Naive B cell (primary cell): ENCODE data around the gene CDC42BPB. TPM values are rescaled to one million over a fixed set of nuclear protein-coding genes. Genes with fewer than 3 reads are reported as not detected.

ENCODE experiments used
- ATAC-seq, 2 donors: fragments of 150-1000 bp; cut with Tn5 transposase; 2 replicates each; pipeline ENCODE4 v1.10.0; 2021; ENCODE audit warnings: low read depth in 2 of 2, mild to moderate bottlenecking in 2 of 2, moderate library complexity in 2 of 2
- DNase-seq: peaks from one replicate; pipeline ENCODE4 v3.0.0; 2022
- H3K27ac Mint-ChIP-seq, 6 donors: one replicate each; pipeline ENCODE4 v1.8.0; 2020 to 2022; ENCODE audit warnings: mild to moderate bottlenecking in 6 of 6, mixed read lengths in 6 of 6, moderate library complexity in 5 of 6, inconsistent platforms in 2 of 6
- H3K27me3 Mint-ChIP-seq, 3 donors: one replicate each; pipeline ENCODE4 v1.8.0; 2021 to 2022; ENCODE audit warnings: mixed read lengths in 3 of 3, mild to moderate bottlenecking in 1 of 3
- H3K36me3 Mint-ChIP-seq, 2 donors: one replicate each; pipeline ENCODE4 v1.8.0; 2020 to 2022; ENCODE audit warnings: mixed read lengths in 2 of 2, inconsistent platforms in 1 of 2, mild to moderate bottlenecking in 1 of 2
- H3K4me1 Mint-ChIP-seq, 3 donors: one replicate each; pipeline ENCODE4 v1.8.0; 2020 to 2022; ENCODE audit warnings: mixed read lengths in 3 of 3, inconsistent platforms in 1 of 3, mild to moderate bottlenecking in 1 of 3, moderate library complexity in 1 of 3
- H3K4me3 Mint-ChIP-seq, 8 donors: one replicate each; pipeline ENCODE4 v1.8.0; 2020 to 2022; ENCODE audit warnings: mild to moderate bottlenecking in 8 of 8, mixed read lengths in 8 of 8, moderate library complexity in 8 of 8, inconsistent platforms in 2 of 8
- H3K9me3 Mint-ChIP-seq, 7 donors: one replicate each; pipeline ENCODE4 v1.8.0; 2020 to 2022; ENCODE audit warnings: mixed read lengths in 7 of 7, mild to moderate bottlenecking in 5 of 7, inconsistent platforms in 2 of 7, moderate library complexity in 1 of 7
- polyA plus RNA-seq, 6 donors: library from polyadenylated mRNA; unstranded; fragments of 300-500 nt; fragmentation: Illumina TruSeq; gene quantifications; one replicate each; pipeline ENCODE4 v1.2.3, GENCODE V29; 2021; ENCODE audit warnings: low read depth in 6 of 6

CDC42BPB gene
- polyA plus RNA-seq, 6 donors from 2014 or later: 0.81 to 2.7 (median 0.97) TPM; not detected in 1

DNA sequence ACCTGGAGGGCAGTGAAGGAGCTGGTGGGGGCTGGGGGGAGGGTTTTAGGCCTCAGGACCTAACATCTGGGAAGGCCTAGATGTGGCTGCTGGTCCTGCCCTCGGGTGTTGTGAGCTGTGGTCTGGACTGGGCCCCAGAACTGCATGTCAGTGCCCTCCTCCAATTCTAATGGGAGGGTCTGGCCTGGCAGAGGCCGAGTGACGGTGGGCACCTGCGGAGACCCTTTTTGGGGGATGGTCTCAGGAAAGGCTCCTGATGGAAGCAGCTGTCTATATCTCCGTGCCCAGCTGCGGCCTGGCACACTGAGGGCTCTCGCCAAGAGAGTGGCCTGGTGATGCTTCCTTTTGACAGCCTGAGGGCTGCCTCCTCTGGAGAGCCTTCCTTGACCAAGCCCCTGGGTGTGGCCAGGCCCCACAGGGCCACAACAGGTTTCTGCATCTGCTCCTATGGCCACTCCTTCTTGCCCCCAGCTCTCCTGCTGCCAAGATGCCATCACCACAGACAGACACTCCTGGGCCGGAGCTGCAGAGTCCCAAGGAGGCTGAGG is 42.5 kb upstream of the CDC42BPB start:
- Mint-ChIP-seq H3K27ac (no peak overlapping the region), H3K9me3 (no peaks in the 10 kb centered on the region), H3K27me3 (peaks cover 14 to 53% (median 42%) of the 10 kb centered on the region in 3 donors), H3K36me3 (no peaks in the 10 kb centered on the region), H3K4me1 (peaks cover 11 to 24% (median 17%) of the 10 kb centered on the region in 3 donors), H3K4me3 (no peak overlapping the region)
- DNase-seq (no peak), ATAC-seq (no peak)

GRCh38 chr14:103099081-103099732 is 41.9 kb upstream of the CDC42BPB start:
- DNase-seq (no peak), ATAC-seq (no peak)
- Mint-ChIP-seq H3K9me3 (no peaks in the 10 kb centered on the region), H3K27ac (no peak overlapping the region), H3K36me3 (no peaks in the 10 kb centered on the region), H3K4me1 (peaks cover 10 to 22% (median 15%) of the 10 kb centered on the region in 3 donors), H3K4me3 (no peak overlapping the region), H3K27me3 (peaks cover 13 to 51% (median 40%) of the 10 kb centered on the region in 3 donors)

DNA sequence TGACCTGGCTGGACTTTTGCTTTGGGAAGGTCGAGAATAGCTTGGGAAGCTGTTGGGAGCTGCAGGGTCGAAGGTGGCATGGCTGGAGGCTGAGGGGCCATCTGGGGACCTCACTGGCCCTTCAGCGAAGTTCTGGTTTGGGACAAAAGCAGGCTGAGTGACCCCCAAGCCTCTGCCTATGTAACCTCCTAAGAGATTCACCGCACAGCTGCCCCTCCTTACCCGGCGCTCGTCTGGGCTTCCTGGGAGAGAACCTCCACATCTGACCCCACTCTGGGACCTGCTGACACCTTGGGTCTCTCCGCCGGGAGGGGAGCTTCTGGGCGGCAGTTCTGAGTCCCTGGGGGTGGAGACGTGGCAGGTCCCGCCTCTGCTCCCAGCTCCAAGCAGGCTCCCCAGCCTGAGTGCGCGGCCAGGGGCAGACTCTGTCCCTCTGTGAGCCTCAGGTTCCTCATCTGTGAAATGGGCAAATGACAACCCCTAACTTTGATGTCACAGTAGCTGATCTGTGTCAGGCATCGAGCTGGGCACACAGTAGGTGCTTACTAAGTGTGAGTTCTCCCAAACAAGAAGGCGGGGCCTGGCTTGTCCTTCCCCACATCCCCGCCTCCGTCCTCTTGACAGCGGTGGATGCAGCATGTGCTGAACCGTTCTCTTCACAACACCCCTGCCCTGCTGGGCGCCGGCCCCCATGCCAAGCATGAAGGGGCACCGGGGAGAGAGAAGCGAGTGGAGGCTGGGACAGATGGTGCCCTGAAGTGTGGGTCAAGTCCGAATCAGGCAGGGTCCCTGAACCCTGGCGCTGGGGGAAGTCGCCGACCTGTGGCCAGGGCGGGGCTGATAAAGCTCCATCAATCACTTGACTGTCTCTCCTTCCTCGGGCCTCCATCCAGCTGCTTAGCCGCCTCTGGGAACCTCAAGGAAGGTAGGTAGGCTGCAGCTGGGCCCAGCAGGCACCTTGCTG is 40.9 kb upstream of the CDC42BPB start:
- no peak for ATAC-seq
- H3K9me3 Mint-ChIP-seq: no peaks in the 10 kb centered on the region
- peaks cover 8 to 52% (median 35%) of the 10 kb centered on the region in 3 donors for H3K27me3 Mint-ChIP-seq
- H3K27ac Mint-ChIP-seq: no peak overlapping the region
- no peak for DNase-seq
- H3K36me3 Mint-ChIP-seq: no peaks in the 10 kb centered on the region
- H3K4me1 Mint-ChIP-seq: peaks cover 6 to 18% (median 10%) of the 10 kb centered on the region in 3 donors
- H3K4me3 Mint-ChIP-seq: peak overlapping the region in 2 of 8 donors; percentile 35 to 52

- ATAC-seq (no peak), DNase-seq (no peak)
- Mint-ChIP-seq H3K27ac (no peak overlapping the region), H3K4me3 (no peak overlapping the region), H3K27me3 (peaks cover 8 to 43% (median 32%) of the 10 kb centered on the region in 3 donors), H3K9me3 (no peaks in the 10 kb centered on the region), H3K4me1 (peaks cover 6 to 18% (median 10%) of the 10 kb centered on the region in 3 donors), H3K36me3 (no peaks in the 10 kb centered on the region)
Measured at GRCh38 chr14:103097244-103097993, 40.1 kb upstream of the CDC42BPB start.

DNA sequence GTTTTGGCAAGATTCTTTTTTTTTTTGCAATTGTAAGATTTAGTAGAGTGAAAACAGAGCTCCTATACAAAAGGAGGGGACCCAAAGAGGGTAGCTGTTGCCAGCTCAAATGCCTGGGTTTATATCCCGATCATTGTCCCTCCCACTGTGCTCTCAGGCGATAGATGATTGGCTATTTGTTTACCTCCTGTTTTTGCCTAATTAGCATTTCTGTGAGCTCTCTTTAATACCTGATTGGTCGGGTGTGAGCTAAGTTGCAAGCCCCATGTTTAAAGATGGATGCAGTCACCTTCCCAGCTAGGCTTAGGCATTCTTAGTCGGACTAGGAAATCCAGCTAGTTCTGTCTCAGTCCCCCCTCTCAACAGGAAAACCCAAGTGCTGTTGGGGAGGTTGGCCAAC is 39.0 kb upstream of the CDC42BPB start:
- ATAC-seq (no peak), DNase-seq (no peak)
- peaks cover 4 to 20% (median 8%) of the 10 kb centered on the region in 3 donors for H3K4me1 Mint-ChIP-seq
- H3K27ac Mint-ChIP-seq: no peak overlapping the region
- H3K4me3 Mint-ChIP-seq: no peak overlapping the region
- H3K9me3 Mint-ChIP-seq: no peaks in the 10 kb centered on the region
- H3K27me3 Mint-ChIP-seq: peaks cover 7 to 35% (median 29%) of the 10 kb centered on the region in 3 donors
- no peaks in the 10 kb centered on the region for H3K36me3 Mint-ChIP-seq

DNA sequence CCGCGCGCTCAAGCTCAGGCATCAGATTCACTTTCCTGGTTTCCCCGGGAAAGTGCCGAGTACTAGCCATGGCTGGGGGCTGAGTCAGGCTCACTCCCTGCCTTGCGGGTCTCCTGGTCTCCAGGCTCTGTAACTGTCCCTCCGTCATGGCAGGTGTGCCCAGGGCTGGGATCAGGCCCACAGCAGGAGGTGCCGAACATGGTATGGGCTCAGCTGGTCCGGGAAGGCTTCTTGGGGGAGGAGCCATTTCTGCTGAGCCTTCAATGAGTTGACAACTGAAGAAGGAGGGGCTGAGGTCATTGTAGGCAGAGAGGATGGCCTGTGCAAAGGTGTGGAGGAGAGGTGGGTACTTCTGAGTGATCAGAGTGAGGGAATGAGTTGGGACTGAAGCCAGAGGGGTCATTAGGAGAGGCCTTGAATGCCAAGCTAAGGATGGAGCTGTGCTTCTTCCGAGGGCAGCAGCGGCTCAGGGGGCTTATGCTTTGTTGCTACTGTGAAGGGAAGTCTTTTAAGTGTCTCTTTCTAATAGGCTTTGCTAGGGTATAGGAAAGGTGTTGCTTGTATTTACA is 37.9 kb upstream of the CDC42BPB start:
- peaks cover 3 to 11% (median 4%) of the 10 kb centered on the region in 3 donors for H3K4me1 Mint-ChIP-seq
- H3K27me3 Mint-ChIP-seq: peaks cover 3 to 30% (median 26%) of the 10 kb centered on the region in 3 donors
- no peak for DNase-seq
- no peak overlapping the region for H3K27ac Mint-ChIP-seq
- no peak overlapping the region for H3K4me3 Mint-ChIP-seq
- H3K9me3 Mint-ChIP-seq: no peaks in the 10 kb centered on the region
- no peak for ATAC-seq
- H3K36me3 Mint-ChIP-seq: no peaks in the 10 kb centered on the region

DNA sequence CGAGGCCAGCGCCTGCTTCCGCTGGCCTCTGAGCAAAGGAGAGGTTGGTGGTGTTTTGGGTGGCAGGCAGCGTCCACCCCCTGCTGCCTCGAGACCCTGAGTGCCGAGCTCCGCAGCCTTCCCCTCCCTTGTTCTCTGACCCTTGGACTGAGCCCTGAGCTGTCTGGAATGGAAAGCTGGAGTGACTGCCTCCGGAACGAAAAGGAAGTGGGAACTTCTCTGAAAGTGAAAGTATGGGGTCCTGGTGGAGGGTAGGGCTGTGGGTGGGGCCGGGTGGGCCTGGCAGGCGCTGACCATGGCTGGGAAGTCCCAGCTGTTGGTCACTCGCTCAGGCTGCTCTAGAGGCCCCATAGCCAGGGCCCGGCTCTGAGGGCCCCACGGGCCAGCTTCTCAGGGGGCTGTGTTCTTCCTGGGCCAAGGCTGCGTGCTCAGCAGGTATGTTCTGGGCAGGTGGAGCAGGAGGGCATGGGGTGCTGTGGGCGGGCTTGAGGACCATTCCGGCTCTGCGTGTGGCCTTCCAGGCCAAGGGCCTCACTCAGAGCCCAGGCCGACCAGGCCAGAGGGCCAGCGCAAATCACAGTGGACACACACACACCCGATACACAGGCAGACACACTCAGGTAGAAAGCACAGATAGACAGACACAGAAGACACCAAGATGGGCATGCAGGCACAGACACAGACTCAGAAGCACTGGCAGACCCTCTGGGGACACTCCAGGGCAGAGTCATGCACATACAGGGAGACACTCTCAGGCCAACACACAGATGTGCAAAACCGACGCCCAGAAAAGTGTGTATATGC is 37.3 kb upstream of the CDC42BPB start, which contains the start of gene EXOC3L4:
Gene EXOC3L4 (plus strand): TSS at position 320 of the 804 bp plus-strand sequence. CDS start 5,495 bp downstream, outside the sequence.
- Mint-ChIP-seq H3K27me3 (peaks cover 3 to 37% (median 26%) of the 10 kb centered on the region in 3 donors), H3K4me1 (peaks cover 0 to 7% (median 4%) of the 10 kb centered on the region in 3 donors), H3K36me3 (no peaks in the 10 kb centered on the region), H3K4me3 (no peak within 1 kb of the TSS), H3K27ac (peak within 1 kb of the TSS in 1 of 6 donors; percentile 64), H3K9me3 (no peaks in the 10 kb centered on the region)
- DNase-seq: no peak
- ATAC-seq: no peak

GRCh38 chr14:103093856-103094405 is 36.6 kb upstream of the CDC42BPB start:
- Mint-ChIP-seq H3K27me3 (peaks cover 3 to 43% (median 26%) of the 10 kb centered on the region in 3 donors), H3K36me3 (no peaks in the 10 kb centered on the region), H3K9me3 (no peaks in the 10 kb centered on the region), H3K27ac (no peak overlapping the region), H3K4me1 (peaks cover 0 to 7% (median 4%) of the 10 kb centered on the region in 3 donors), H3K4me3 (no peak overlapping the region)
- ATAC-seq: no peak
- DNase-seq: no peak

DNA sequence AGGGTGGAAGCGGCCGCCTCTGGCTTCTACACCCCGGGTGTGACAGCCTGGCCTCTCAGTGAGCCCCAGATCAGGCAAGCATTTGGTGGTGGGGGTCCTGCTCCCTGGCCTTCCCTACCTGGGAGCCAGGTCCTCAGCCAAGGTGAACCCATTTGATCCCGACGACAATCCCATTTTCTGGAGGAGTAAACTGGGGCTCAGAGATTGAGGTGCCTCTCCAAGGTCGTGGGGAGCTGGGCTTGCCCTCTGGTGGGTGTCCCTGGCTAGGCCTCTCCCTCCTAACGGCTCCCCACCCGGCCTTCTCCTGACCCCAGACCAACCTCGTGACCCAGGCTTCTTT is 34.5 kb upstream of the CDC42BPB start:
- Mint-ChIP-seq H3K4me3 (peak overlapping the region in 7 of 8 donors; percentile 12 to 77 (median 47)), H3K9me3 (no peaks in the 10 kb centered on the region), H3K27ac (peak overlapping the region in 1 of 6 donors; percentile 15), H3K4me1 (peaks cover 0 to 7% (median 4%) of the 10 kb centered on the region in 3 donors), H3K36me3 (no peaks in the 10 kb centered on the region), H3K27me3 (peaks cover 3 to 37% (median 20%) of the 10 kb centered on the region in 3 donors)
- DNase-seq (no peak), ATAC-seq (peak in 1 of 2 donors; percentile 23)

DNA sequence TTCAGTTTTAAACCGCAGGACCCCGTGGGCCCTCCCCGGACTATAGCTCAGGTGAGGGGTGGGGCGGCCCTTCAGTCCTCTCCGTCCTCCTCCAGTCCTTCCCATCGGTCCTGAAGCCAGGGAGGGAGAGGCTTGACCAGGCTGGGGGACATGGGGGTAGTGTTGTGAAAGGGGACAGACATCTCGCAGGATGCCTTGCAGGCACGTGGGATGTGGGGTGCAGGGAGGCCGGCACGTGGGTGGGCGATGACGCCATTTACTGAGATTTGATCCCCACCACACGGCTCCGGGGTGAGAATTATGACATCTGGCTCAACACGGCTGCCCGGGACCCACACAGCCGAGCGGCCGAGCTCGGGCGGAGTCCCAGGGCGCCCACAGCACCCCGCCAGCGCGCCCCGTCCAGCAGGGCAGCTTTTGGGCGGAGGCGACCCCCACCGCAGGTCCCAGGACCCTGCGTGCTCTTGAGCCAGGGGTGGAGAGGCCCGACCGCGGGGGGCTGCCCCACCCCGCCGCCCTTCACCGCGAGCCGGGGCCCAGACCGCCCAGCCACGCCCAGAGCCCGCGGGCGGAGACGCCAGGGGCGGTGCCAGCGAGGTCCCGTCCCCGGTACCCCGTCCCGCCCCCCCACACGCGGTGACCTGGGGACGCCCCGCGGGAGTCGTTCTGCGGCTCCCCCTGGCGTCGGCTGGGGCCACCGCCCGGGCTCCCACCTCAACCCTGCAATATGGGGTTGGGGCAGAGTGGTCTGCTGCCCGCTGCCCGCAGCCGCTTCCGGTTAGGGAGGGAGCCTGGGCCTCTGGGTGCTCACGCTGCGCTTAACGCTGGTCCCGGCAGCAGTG is 33.9 kb upstream of the CDC42BPB start:
- peak; percentile 75 for DNase-seq
- Mint-ChIP-seq H3K27me3 (peaks cover 0 to 37% (median 19%) of the 10 kb centered on the region in 3 donors), H3K4me3 (peak overlapping the region in 7 of 8 donors; percentile 53 to 85 (median 75)), H3K27ac (no peak overlapping the region), H3K9me3 (no peaks in the 10 kb centered on the region), H3K36me3 (no peaks in the 10 kb centered on the region), H3K4me1 (peaks cover 0 to 7% (median 4%) of the 10 kb centered on the region in 3 donors)
- ATAC-seq: peak; percentile 91 to 92

GRCh38 chr14:103090481-103091020 is 33.2 kb upstream of the CDC42BPB start:
- peaks cover 1 to 37% (median 20%) of the 10 kb centered on the region in 3 donors for H3K27me3 Mint-ChIP-seq
- DNase-seq: no peak
- H3K9me3 Mint-ChIP-seq: no peaks in the 10 kb centered on the region
- H3K4me1 Mint-ChIP-seq: peaks cover 0 to 7% (median 4%) of the 10 kb centered on the region in 3 donors
- no peaks in the 10 kb centered on the region for H3K36me3 Mint-ChIP-seq
- H3K4me3 Mint-ChIP-seq: peak overlapping the region in 6 of 8 donors; percentile 53 to 85 (median 70)
- no peak for ATAC-seq
- peak overlapping the region in 1 of 6 donors; percentile 33 for H3K27ac Mint-ChIP-seq
